GM21717 (cell line): ENCODE measurements around the gene C4A.
"Not testable (repeated sequence)": the region's sequence is repeated elsewhere in the genome, so short reads cannot be mapped to it uniquely, and the experiment has no call there.

ENCODE experiments used
- ATAC-seq: cut with Tn5 transposase; IDR thresholded peaks from one replicate; pipeline ENCODE4 v1.9.1; 2021; ENCODE audit warnings: mild to moderate bottlenecking, moderate library complexity; ENCODE audit not compliant: unreplicated experiment

The C4A gene

DNA sequence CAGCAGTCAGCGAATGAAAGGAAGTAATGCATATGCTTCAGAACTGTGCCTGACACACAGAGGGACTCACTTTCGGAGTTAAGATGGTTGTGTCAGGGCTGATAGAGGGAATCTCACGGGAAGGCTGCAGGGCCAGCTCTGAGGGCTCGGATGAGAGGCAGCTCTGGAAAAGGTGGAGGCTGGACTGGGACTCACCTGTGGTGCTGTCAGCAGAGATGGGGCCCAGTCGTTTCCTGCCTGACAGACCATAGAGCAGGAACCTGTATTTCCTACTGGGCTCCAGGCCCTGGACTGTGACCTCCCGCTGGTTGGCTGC lies 65.6 kb downstream of the C4A start:
- no peak for ATAC-seq

DNA sequence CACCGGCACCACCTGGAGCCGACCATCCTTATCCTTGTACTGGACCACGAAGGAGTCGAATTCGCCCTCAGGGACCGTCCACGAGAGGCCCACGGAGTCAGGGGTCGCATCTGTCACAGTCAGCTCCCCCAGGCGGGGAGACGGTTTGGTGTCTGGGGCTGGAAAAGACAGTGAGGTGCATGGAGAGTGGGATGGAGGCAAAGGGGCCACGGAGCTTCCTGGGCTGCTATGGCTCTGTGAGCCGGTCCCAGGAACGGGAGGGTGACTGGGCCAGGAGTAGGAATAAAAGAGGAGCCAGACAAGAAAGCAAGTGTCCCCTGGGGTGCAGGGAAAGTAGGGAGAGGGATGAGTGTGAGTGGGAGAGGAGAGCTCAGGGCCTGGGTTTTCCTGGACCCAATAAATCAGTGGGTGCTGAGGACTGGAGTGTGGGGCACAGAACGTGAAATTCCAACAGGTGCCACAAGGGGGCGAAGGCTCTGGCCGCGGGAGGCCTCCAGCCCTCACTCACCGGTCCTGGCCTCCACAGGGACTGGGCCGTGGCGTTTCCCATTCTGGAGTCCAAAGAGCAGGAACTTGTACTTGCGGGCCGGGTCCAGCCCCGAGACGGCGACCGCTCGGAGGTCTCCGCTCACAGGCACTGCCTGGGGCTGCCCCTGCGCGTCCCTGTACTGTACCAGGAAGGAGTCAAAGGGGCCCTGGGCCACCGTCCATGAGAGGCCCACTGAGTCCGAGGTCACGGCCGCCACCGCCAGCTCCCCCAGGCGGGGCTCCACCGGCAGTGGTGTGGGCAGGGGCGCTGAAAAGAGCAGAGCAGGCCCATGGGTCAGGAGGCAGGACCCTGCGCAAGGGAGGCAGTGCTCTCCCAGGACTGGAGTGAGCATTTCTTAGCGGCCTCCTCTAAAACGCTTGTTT lies 66.3 kb downstream of the C4A start:
- ATAC-seq, result no peak

DNA sequence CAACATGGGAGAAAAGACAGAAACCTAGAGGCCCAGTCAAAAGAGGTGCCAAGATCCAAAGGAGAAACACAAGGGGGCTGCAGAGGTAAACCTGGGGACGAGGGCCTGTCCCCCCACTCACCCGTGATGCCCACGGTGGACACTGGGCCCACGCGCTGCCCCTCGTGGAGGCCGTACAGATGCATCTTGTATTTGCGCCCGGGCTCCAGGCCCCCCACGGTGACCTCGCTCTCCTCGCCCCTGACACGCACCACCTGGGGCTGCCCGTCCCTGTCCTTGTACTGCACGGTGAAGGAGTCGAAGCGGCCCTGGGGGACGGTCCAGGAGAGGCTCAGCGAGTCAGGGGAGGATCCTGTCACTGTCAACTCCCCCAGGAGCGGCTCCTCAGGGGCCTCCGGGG lies 67.3 kb downstream of the C4A start:
- ATAC-seq, result not testable (repeated sequence)

DNA sequence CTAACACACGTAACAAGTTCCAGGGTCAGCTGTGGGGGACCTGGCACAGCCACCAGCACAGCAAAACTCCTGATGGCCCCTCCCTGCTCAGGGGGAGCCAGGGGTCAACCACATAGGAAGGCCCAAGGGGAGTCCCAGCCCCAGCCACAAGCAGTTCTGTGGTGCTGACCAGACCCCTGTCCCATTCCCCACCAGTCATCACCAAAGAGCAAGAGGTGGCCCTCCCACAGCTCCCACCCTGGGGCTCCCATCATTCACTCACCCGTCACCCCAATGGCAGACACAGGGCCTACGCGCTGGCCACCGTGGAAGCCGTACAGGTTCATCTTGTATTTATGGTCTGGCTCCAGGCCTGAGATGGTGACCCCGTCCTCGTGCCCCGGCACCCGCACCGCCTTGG lies 67.9 kb downstream of the C4A start:
- not testable (repeated sequence) for ATAC-seq

DNA sequence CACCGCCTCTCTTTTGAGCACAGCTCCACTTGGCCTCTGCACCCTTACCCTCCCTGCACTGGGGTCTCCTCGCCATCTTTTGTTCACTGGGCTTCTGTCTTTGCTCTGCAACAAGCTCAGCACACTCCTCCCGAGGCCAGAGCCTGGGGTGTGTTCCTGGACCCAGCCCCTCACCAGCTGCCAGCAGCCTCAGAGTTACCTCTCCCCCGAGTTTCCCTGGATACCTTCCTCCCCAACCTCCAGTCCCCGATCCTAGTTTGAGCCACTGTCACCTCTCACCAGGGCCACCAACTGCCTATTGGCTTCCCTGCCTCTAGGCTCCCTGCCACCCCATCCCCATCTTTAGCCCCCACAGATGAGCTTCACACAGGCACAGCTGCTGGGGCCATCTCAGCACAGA lies 68.7 kb downstream of the C4A start:
- ATAC-seq, result no peak
